ENCODE data around the gene FGG.

Gene FGG

GRCh38 chr4:154579927-154580326 is 32.5 kb downstream of the FGG start:
- TF ChIP-seq CTCF (conservative IDR thresholded peaks at IDR 0.05; ENCODE audit: control insufficient read depth, insufficient read depth, low read depth, low read length) = no peak
- no peak for DNase-seq (ENCODE audit: low read depth)
- H3K4me3 ChIP-seq (ENCODE audit: control insufficient read depth, low read depth, low read length) = no peak overlapping the region

GRCh38 chr4:154578919-154579318 is 33.5 kb downstream of the FGG start:
- peak; percentile 4 for DNase-seq (ENCODE audit: low read depth)
- TF ChIP-seq CTCF (conservative IDR thresholded peaks at IDR 0.05; ENCODE audit: control insufficient read depth, insufficient read depth, low read depth, low read length) = no peak
- no peak overlapping the region for H3K4me3 ChIP-seq (ENCODE audit: control insufficient read depth, low read depth, low read length)

GRCh38 chr4:154577324-154577723 is 35.1 kb downstream of the FGG start:
- DNase-seq (ENCODE audit: low read depth) = no peak
- H3K4me3 ChIP-seq (ENCODE audit: control insufficient read depth, low read depth, low read length) = no peak overlapping the region
- no peak for TF ChIP-seq CTCF (conservative IDR thresholded peaks at IDR 0.05; ENCODE audit: control insufficient read depth, insufficient read depth, low read depth, low read length)

GRCh38 chr4:154574311-154574710 is 38.1 kb downstream of the FGG start:
- no peak for TF ChIP-seq CTCF (conservative IDR thresholded peaks at IDR 0.05; ENCODE audit: control insufficient read depth, insufficient read depth, low read depth, low read length)
- peak; percentile 8 for DNase-seq (ENCODE audit: low read depth)
- no peak overlapping the region for H3K4me3 ChIP-seq (ENCODE audit: control insufficient read depth, low read depth, low read length)

- H3K4me3 ChIP-seq (ENCODE audit: control insufficient read depth, low read depth, low read length) = no peak overlapping the region
- DNase-seq (ENCODE audit: low read depth) = no peak
- TF ChIP-seq CTCF (conservative IDR thresholded peaks at IDR 0.05; ENCODE audit: control insufficient read depth, insufficient read depth, low read depth, low read length) = no peak
These were observed 39.1 kb downstream of the FGG start for GRCh38 chr4:154573190-154573870.

GRCh38 chr4:154569584-154569983 is 42.9 kb downstream of the FGG start:
- DNase-seq (ENCODE audit: low read depth) = no peak
- TF ChIP-seq CTCF (conservative IDR thresholded peaks at IDR 0.05; ENCODE audit: control insufficient read depth, insufficient read depth, low read depth, low read length) = no peak

GRCh38 chr4:154569028-154569427 is 43.4 kb downstream of the FGG start:
- no peak overlapping the region for H3K4me3 ChIP-seq (ENCODE audit: control insufficient read depth, low read depth, low read length)
- no peak for TF ChIP-seq CTCF (conservative IDR thresholded peaks at IDR 0.05; ENCODE audit: control insufficient read depth, insufficient read depth, low read depth, low read length)
- peak; percentile 61 for DNase-seq (ENCODE audit: low read depth)

More at GRCh38 chr4:154569584-154569983, 42.9 kb downstream of the FGG start:
- no peak overlapping the region for H3K4me3 ChIP-seq (ENCODE audit: control insufficient read depth, low read depth, low read length)
